Endothelial cell of umbilical vein (primary cell): ENCODE data around the gene SPTSSA. TPM values are rescaled to one million over a fixed set of nuclear protein-coding genes. Genes with fewer than 3 reads are reported as not detected.
"Not testable (repeated sequence)": the region's sequence is repeated elsewhere in the genome, so short reads cannot be mapped to it uniquely, and the experiment has no call there.

Experiments used
- BruUV-seq: library from RNA; stranded (reverse); fragments of 400-500 nt; replicated peaks from 2 replicates; lab custom pipeline; 2021; lab: Mats Ljungman, UMichigan
- CTCF ChIA-PET: fragments of 300-600, 350-600 bp; sonication (Branson Sonifier 250); formaldehyde crosslinking; loops from one replicate; lab custom pipeline; 2021; ENCODE audit warnings: antibody characterized with exemption, inconsistent platforms; lab: Charles Lee
- POLR2A ChIA-PET: fragments of 300-600, 350-600 bp; sonication (Branson Sonifier 250); formaldehyde crosslinking; loops from one replicate; lab custom pipeline; 2021; ENCODE audit warnings: antibody characterized with exemption, inconsistent platforms; lab: Charles Lee
- DNase-seq: peaks from one replicate; pipeline ENCODE4 v3.0.0-alpha.2; 2011; ENCODE audit warnings: low read depth, low spot score
- FAIRE-seq: peaks from 2 replicates; lab custom pipeline; 2011; peaks lifted over from hg19 to GRCh38; lab: Jason Lieb, UNC
- H2AFZ ChIP-seq: 2 replicates; pipeline ENCODE4 v1.6.0; 2012; ENCODE audit warnings: low read depth, low read length, control low read depth, inconsistent platforms
- H3K27ac ChIP-seq: 2 replicates; pipeline ENCODE4 v1.5.1; 2011; ENCODE audit warnings: low read depth, mild to moderate bottlenecking, control low read depth, low read length, moderate library complexity; ENCODE audit not compliant: insufficient read depth
- H3K27me3 ChIP-seq, 2 experiments: 2 replicates each; pipeline versions ENCODE4 v1.6.0 to v1.6.1; 2011; ENCODE audit warnings: low read length in 2 of 2, mixed read lengths in 1 of 2; ENCODE audit not compliant: control insufficient read depth in 2 of 2, insufficient read depth in 2 of 2
- H3K36me3 ChIP-seq, 2 experiments: 2 replicates in 1 of 2; 3 replicates in 1 of 2; pipeline ENCODE4 v1.5.1; 2011; ENCODE audit warnings: low read length in 2 of 2, mild to moderate bottlenecking in 1 of 2, moderate library complexity in 1 of 2; ENCODE audit not compliant: control insufficient read depth in 2 of 2, insufficient read depth in 2 of 2; ENCODE audit errors: extremely low read depth in 1 of 2
- H3K4me1 ChIP-seq: 3 replicates; pipeline ENCODE4 v1.5.1; 2011; ENCODE audit warnings: mild to moderate bottlenecking, low read length; ENCODE audit not compliant: control insufficient read depth, insufficient read depth; ENCODE audit errors: extremely low read depth
- H3K4me2 ChIP-seq: 2 replicates; pipeline ENCODE4 v1.6.1; 2011; ENCODE audit warnings: low read length, control low read depth, mixed read lengths; ENCODE audit not compliant: insufficient read depth
- H3K4me3 ChIP-seq, 3 experiments: fragments of 200-600 bp in 1 of 3; sonication (generic), shearing (Covaris generic) in 1 of 3; replicated peaks in 1 of 3; 2 replicates each; pipeline ENCODE4 v1.5.1; 2011 to 2016; ENCODE audit warnings: control low read depth in 3 of 3, low read length in 3 of 3, mild to moderate bottlenecking in 2 of 3, inconsistent platforms in 1 of 3, low read depth in 1 of 3, moderate library complexity in 1 of 3; ENCODE audit not compliant: insufficient read depth in 1 of 3
- H3K79me2 ChIP-seq: 2 replicates; pipeline ENCODE4 v1.6.0; 2012; ENCODE audit warnings: low read length, inconsistent platforms; ENCODE audit not compliant: control insufficient read depth, insufficient read depth
- H3K9ac ChIP-seq: replicated peaks from 2 replicates; pipeline ENCODE3; 2011; ENCODE audit warnings: low read length, control low read depth; ENCODE audit not compliant: insufficient read depth; ENCODE audit errors: extremely low read depth
- H3K9me1 ChIP-seq: replicated peaks from 3 replicates; pipeline ENCODE4 v1.6.0; 2011; ENCODE audit warnings: mild to moderate bottlenecking, low read length; ENCODE audit not compliant: control insufficient read depth, insufficient read depth; ENCODE audit errors: extremely low read depth
- H3K9me3 ChIP-seq: replicated peaks from 2 replicates; pipeline ENCODE4 v1.5.1; 2012; ENCODE audit warnings: low read length, inconsistent platforms; ENCODE audit not compliant: control insufficient read depth, insufficient read depth
- H4K20me1 ChIP-seq: replicated peaks from 2 replicates; pipeline ENCODE3; 2011; ENCODE audit warnings: mild to moderate bottlenecking, low read length; ENCODE audit not compliant: control insufficient read depth, insufficient read depth; ENCODE audit errors: extremely low read depth
- GATA2 ChIP-seq: IDR thresholded peaks from 2 replicates; pipeline ENCODE4 v1.7.0; 2011; ENCODE audit warnings: low read depth, mild to moderate bottlenecking, moderate library complexity, mixed read lengths, low read length; ENCODE audit not compliant: insufficient read length, insufficient read depth
- POLR2A ChIP-seq: IDR thresholded peaks from 2 replicates; pipeline ENCODE4 v1.6.1; 2012; ENCODE audit warnings: low read depth, mild to moderate bottlenecking, control low read depth, low read length
- dilution Hi-C: fragments of 300-500 bp; cut with MboI; formaldehyde crosslinking; loops from one replicate; pipeline ENCODE4 v1.15.0; 2019; ENCODE audit warnings: low sequenced_read_pairs; ENCODE audit not compliant: extremely low pct_ligation_motif_present
- intact Hi-C: fragments of 100-400 bp; cut with micrococcal nuclease; formaldehyde crosslinking; loops from one replicate; pipeline ENCODE4 v1.10.0; 2022
- polyA plus RNA-seq, 4 experiments: library from polyadenylated mRNA; depleted of rRNA in 3 of 4; stranded (reverse) in 3 of 4; unstranded in 1 of 4; fragments of >200 nt; gene quantifications; 2 replicates each; pipeline versions ENCODE4 v1.2.1 to v1.2.3, GENCODE V29; 2011 to 2012; ENCODE audit warnings: missing spikeins in 1 of 4
- total RNA-seq: library from RNA; stranded (reverse); gene quantifications from 2 replicates; pipeline ENCODE4 v1.2.3, GENCODE V29; 2021

Gene SPTSSA
- total and polyA plus RNA-seq, 2 donors (not counting 3 experiments of a cell fraction or from before 2014, with no cell fraction given) = 21.3 to 24.3 TPM

DNA sequence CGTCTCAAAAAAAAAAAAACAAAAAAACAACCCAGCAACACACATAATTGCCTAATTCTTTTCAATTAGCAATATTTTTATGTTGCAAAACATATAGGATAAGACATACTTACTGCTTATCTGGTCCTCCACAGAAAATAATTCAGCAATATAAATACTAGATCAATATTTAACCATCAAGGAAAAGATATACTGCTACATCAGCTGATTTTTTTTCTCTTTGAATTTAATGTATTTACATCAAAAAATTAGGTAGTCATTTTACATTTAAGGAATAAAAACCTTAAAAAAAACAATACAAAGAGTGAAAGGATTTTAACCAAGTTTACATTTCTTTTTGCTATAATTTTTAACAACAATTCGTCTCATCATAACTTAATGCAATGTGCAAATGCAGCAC, 28.1 kb downstream of the SPTSSA start:
- Histone ChIP-seq H3K27ac (no peak overlapping the region), H3K4me1 (peaks cover 14% of the 10 kb centered on the region), H3K36me3 (no peaks in the 10 kb centered on the region), H3K79me2 (peaks cover 16% of the 10 kb centered on the region), H3K9ac (no peak overlapping the region), H3K4me3 (no peak overlapping the region), H3K9me3 (no peaks in the 10 kb centered on the region), H3K27me3 (no peaks in the 10 kb centered on the region), H4K20me1 (peaks cover 2% of the 10 kb centered on the region), H3K4me2 (no peak overlapping the region), H3K9me1 (no peaks in the 10 kb centered on the region), H2AFZ (no peak overlapping the region)
- peak; percentile 15 for FAIRE-seq
- TF ChIP-seq GATA2 (no peak), POLR2A (no peak)
- no TSS peak for BruUV-seq
- intact Hi-C loops = no loop called here
- dilution Hi-C loops = no loop called here
- ChIA-PET CTCF (no interaction called here), POLR2A (no interaction called here)
- no peak for DNase-seq

GRCh38 chr14:34428102-34428466, 34.0 kb downstream of the SPTSSA start:
- CTCF ChIA-PET, H3K79me2 ChIP-seq, H2AFZ ChIP-seq, H3K4me3 ChIP-seq, H3K4me1 ChIP-seq, POLR2A ChIA-PET, H3K27ac ChIP-seq, FAIRE-seq, intact Hi-C loops, H3K4me2 ChIP-seq, H3K27me3 ChIP-seq, H3K36me3 ChIP-seq, H4K20me1 ChIP-seq, H3K9me3 ChIP-seq, H3K9me1 ChIP-seq, BruUV-seq, dilution Hi-C loops, H3K9ac ChIP-seq, DNase-seq: not testable (repeated sequence)
